Smooth muscle cell (in vitro differentiated cells): Measurements from ENCODE around the gene SSUH2. TPM values are rescaled to one million over a fixed set of nuclear protein-coding genes. Genes with fewer than 3 reads are reported as not detected.

Experiments
- DNase-seq: peaks from one replicate; lab custom pipeline; 2025; ENCODE audit not compliant: unreplicated experiment; lab: John Stamatoyannopoulos, UW
- H2AFZ ChIP-seq: fragments of 200-600 bp; sonication (generic); 2 replicates; pipeline ENCODE4 v1.6.0; 2016; ENCODE audit warnings: antibody characterized with exemption, low read depth, mild to moderate bottlenecking
- H3F3A ChIP-seq: fragments of 200-600 bp; sonication (generic); 2 replicates; pipeline ENCODE4 v1.6.0; 2017; ENCODE audit warnings: antibody characterized with exemption, low read depth
- H3K27ac ChIP-seq: fragments of 200-600 bp; sonication (generic); 2 replicates; pipeline ENCODE4 v1.5.1; 2016; ENCODE audit warnings: low read depth, mild to moderate bottlenecking
- H3K27me3 ChIP-seq: fragments of 200-600 bp; sonication (generic); 2 replicates; pipeline ENCODE4 v1.6.1; 2016; ENCODE audit warnings: low read depth, mild to moderate bottlenecking
- H3K36me3 ChIP-seq: fragments of 200-600 bp; sonication (generic); 2 replicates; pipeline ENCODE4 v1.5.1; 2016; ENCODE audit warnings: low read depth
- H3K4me1 ChIP-seq: fragments of 200-600 bp; sonication (generic); 2 replicates; pipeline ENCODE4 v1.5.1; 2016; ENCODE audit warnings: low read depth
- H3K4me2 ChIP-seq: fragments of 200-600 bp; sonication (generic); 2 replicates; pipeline ENCODE4 v1.6.0; 2016; ENCODE audit warnings: mild to moderate bottlenecking
- H3K4me3 ChIP-seq: fragments of 200-600 bp; sonication (generic); 2 replicates; pipeline ENCODE4 v1.5.1; 2016; ENCODE audit warnings: mild to moderate bottlenecking
- H3K79me2 ChIP-seq: fragments of 200-600 bp; sonication (generic); 2 replicates; pipeline ENCODE4 v1.6.0; 2016; ENCODE audit warnings: low read depth, mild to moderate bottlenecking
- H3K9ac ChIP-seq: fragments of 200-600 bp; sonication (generic); 2 replicates; pipeline ENCODE4 v1.6.0; 2016; ENCODE audit warnings: low read depth
- H3K9me3 ChIP-seq: fragments of 200-600 bp; sonication (generic); replicated peaks from 2 replicates; pipeline ENCODE4 v1.5.1; 2016; ENCODE audit warnings: low read depth
- H4K20me1 ChIP-seq: fragments of 200-600 bp; sonication (generic); 2 replicates; pipeline ENCODE4 v1.6.0; 2016; ENCODE audit warnings: low read depth
- WGBS: methylation state at CpG from one replicate; pipeline ENCODE4 v1.1.7; 2016; ENCODE audit warnings: low lambda C conversion rate; 5-methylcytosine and 5-hydroxymethylcytosine counted together
- polyA plus RNA-seq: library from polyadenylated mRNA; unstranded; fragments of >200 nt; fragmentation: Nextera tagmentation; extraction: Ambion mirVana; gene quantifications from 2 replicates; pipeline ENCODE4 v1.2.1, GENCODE V29; 2016
- total RNA-seq: library from RNA; depleted of rRNA; stranded (reverse); fragments of >200 nt; gene quantifications from 2 replicates; pipeline ENCODE4 v1.2.3, GENCODE V29; 2014
- TF ChIP-seq, protein P1 (sequence below): fragments of 200-600 bp; sonication (generic); IDR thresholded peaks from 2 replicates; pipeline ENCODE4 v1.5.1; 2017; ENCODE audit warnings: borderline replicate concordance, mild to moderate bottlenecking, antibody characterized with exemption; ENCODE audit not compliant: insufficient read depth, poor library complexity, severe bottlenecking

SSUH2 gene
- total and polyA plus RNA-seq, 2 experiments from 2014 or later = 0.09 TPM; not detected in 1

DNA sequence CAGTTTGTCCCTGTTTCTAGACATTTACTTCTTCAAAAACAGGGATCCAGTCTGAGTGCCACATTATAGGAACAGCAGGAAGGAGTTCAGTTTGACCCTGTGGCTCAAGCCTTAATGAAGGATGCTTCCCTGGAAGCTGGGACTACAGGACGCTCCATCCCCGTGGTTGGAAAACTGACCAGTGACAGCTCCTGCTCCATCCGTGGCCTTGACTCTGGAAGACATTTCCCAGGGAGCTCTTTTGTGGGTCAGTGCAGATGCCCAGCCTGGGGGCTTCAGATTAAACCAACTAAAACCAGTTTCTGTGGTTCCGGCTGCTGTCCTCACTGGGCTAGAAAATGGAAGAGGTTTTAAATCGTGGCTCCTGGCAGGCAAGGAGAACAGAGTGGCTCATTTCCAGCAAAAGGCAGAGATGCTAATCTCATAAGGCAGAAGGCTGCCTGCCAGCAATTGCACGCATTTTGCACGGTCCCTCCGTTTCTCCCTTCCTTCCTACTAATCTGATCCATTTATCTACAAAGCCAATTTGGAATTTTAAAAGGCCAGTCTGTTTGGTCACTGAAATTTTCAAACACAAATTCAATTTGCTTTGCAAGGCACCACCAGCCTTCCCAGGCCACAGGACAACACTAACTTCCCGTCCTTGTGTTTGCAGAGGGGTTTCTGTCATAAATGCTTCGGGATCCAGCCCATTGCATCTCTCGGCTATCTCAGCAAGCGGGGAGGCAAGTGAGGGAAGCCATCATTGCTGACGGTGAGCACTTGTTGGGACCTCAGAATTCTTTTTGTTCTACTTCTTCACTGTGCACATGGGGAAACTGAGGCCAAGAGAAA is 6.2 kb upstream of the SSUH2 start:
- Histone ChIP-seq H3K4me1 (no peaks in the 10 kb centered on the region), H3K79me2 (no peaks in the 10 kb centered on the region), H3K27me3 (no peaks in the 10 kb centered on the region), H3K27ac (no peak overlapping the region), H3F3A (no peaks in the 10 kb centered on the region), H3K4me3 (no peak overlapping the region), H3K36me3 (no peaks in the 10 kb centered on the region), H4K20me1 (no peaks in the 10 kb centered on the region), H2AFZ (no peak overlapping the region), H3K4me2 (no peak overlapping the region), H3K9me3 (no peaks in the 10 kb centered on the region), H3K9ac (no peak overlapping the region)
- TF ChIP-seq, protein P1, sequence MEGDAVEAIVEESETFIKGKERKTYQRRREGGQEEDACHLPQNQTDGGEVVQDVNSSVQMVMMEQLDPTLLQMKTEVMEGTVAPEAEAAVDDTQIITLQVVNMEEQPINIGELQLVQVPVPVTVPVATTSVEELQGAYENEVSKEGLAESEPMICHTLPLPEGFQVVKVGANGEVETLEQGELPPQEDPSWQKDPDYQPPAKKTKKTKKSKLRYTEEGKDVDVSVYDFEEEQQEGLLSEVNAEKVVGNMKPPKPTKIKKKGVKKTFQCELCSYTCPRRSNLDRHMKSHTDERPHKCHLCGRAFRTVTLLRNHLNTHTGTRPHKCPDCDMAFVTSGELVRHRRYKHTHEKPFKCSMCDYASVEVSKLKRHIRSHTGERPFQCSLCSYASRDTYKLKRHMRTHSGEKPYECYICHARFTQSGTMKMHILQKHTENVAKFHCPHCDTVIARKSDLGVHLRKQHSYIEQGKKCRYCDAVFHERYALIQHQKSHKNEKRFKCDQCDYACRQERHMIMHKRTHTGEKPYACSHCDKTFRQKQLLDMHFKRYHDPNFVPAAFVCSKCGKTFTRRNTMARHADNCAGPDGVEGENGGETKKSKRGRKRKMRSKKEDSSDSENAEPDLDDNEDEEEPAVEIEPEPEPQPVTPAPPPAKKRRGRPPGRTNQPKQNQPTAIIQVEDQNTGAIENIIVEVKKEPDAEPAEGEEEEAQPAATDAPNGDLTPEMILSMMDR = no peak
- DNase-seq = no peak
- 56% methylated on average over 13 of the region's 13 CpGs for WGBS

DNA sequence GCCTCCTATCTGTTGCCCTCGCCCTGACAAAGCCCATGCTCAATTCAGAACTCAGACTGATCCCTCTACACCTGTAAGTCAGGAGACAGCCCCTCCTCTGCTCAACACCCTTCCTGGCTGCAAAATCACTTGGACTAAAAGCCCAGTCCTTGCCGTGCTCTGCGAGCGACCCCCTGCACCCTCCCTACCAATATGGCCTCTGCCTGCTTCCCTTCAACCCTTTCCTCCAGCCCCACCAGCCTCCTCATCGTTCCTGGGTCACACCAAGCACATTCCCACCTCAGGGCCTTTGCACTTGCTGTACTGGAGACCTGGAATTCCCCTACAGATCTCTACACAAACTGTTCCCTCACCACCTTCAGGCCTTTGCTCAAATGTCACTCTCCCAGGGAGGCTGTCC is 5.2 kb upstream of the SSUH2 start:
- Histone ChIP-seq H3K27ac (no peak overlapping the region), H4K20me1 (no peaks in the 10 kb centered on the region), H3K27me3 (no peaks in the 10 kb centered on the region), H3K4me3 (no peak overlapping the region), H3K79me2 (no peaks in the 10 kb centered on the region), H3K36me3 (no peaks in the 10 kb centered on the region), H3K4me1 (no peaks in the 10 kb centered on the region), H2AFZ (no peak overlapping the region), H3K9ac (no peak overlapping the region), H3F3A (no peaks in the 10 kb centered on the region), H3K4me2 (no peak overlapping the region), H3K9me3 (no peaks in the 10 kb centered on the region)
- 95% methylated on average over 5 of the region's 5 CpGs for WGBS
- TF ChIP-seq, protein P1 = no peak
- no peak for DNase-seq

DNA sequence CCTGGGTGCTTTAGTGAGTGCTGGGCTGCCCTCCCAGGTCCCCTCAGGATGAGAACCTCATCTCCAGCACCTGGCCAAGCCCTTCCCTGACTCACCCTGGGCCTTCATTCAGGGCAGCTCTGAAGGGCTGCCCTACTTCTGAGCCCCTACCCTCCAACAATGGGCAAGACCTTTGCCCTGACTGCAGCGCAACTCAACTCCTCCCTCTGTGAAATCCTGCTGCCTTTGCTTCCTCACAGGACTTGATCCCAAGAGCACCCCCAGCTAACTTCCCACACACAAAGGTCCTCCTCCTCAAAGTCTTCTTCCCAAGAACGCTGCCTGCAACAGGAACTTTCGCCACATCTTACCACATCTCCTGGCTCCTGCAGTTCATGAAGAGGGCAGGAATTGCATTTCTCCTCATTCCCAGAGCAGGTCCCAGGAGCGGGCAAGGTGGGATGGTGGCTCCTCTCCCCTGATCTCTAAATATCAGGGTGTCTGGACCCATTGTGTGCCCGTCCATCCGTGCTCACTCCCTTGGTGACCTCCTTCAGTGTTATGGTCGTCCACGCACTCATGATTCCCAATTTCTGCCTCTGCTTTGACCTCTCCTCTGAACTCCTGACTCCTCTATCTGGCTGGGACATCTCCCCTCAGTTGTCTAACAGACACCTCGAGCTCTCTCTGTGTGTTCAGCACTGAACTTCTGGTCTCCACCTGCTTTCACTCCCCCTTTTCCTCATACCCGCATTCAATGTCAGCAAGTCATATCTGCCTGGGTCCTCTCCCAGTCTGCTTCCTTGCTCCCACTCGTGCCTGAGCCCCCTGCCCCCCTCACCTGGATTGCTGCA is 4.5 kb upstream of the SSUH2 start:
- Histone ChIP-seq H3K4me1 (no peaks in the 10 kb centered on the region), H4K20me1 (no peaks in the 10 kb centered on the region), H3K27ac (no peak overlapping the region), H3F3A (no peaks in the 10 kb centered on the region), H3K27me3 (peaks cover 5% of the 10 kb centered on the region), H3K9me3 (no peaks in the 10 kb centered on the region), H2AFZ (no peak overlapping the region), H3K4me2 (no peak overlapping the region), H3K9ac (no peak overlapping the region), H3K36me3 (no peaks in the 10 kb centered on the region), H3K79me2 (no peaks in the 10 kb centered on the region), H3K4me3 (no peak overlapping the region)
- 88% methylated on average over 11 of the region's 11 CpGs for WGBS
- no peak for DNase-seq
- TF ChIP-seq, protein P1 = no peak
